NB4 (cell line): Measurements from ENCODE around the gene NTRK3.

Experiments
- MYC ChIP-seq: IDR thresholded peaks from 2 replicates; pipeline ENCODE4 v1.6.1; 2011; ENCODE audit warnings: low read depth, low read length
- POLR2A ChIP-seq: IDR thresholded peaks from 2 replicates; pipeline ENCODE4 v1.6.1; 2011; ENCODE audit warnings: mild to moderate bottlenecking; ENCODE audit not compliant: insufficient read length; ENCODE audit errors: extremely low read depth
- TF ChIP-seq, protein P1 (sequence below): IDR thresholded peaks from one replicate; pipeline ENCODE4 v1.5.1; 2012; ENCODE audit warnings: low read depth, low read length
- TF ChIP-seq, protein P2 (sequence below): IDR thresholded peaks from 2 replicates; pipeline ENCODE4 v1.6.1; 2011; ENCODE audit warnings: low read depth, low read length

DNA sequence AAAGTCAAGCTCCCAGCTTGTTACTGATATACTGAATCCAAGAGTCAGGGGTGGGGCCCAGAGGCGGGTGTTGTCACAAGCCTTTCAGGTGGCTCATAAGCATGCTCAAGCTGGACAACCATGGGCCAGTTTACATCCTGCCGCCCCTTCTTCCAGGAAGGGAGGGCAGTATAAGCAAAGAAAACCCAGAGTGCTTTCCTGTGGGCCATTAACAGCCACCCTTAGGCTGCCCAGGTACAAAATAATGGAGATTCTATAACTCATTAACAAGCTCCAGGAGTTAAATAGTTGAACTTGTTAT is 183.2 kb downstream of the NTRK3 start:
- no peak for TF ChIP-seq POLR2A
- TF ChIP-seq, protein P1, sequence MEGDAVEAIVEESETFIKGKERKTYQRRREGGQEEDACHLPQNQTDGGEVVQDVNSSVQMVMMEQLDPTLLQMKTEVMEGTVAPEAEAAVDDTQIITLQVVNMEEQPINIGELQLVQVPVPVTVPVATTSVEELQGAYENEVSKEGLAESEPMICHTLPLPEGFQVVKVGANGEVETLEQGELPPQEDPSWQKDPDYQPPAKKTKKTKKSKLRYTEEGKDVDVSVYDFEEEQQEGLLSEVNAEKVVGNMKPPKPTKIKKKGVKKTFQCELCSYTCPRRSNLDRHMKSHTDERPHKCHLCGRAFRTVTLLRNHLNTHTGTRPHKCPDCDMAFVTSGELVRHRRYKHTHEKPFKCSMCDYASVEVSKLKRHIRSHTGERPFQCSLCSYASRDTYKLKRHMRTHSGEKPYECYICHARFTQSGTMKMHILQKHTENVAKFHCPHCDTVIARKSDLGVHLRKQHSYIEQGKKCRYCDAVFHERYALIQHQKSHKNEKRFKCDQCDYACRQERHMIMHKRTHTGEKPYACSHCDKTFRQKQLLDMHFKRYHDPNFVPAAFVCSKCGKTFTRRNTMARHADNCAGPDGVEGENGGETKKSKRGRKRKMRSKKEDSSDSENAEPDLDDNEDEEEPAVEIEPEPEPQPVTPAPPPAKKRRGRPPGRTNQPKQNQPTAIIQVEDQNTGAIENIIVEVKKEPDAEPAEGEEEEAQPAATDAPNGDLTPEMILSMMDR: no peak
- TF ChIP-seq, protein P2, sequence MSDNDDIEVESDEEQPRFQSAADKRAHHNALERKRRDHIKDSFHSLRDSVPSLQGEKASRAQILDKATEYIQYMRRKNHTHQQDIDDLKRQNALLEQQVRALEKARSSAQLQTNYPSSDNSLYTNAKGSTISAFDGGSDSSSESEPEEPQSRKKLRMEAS: no peak
- TF ChIP-seq MYC: no peak
